DND-41 (cell line): ENCODE measurements around the gene SP2.

Experiments
- ATAC-seq: fragments of 200-7000 bp; cut with Tn5 transposase; 3 replicates; pipeline ENCODE4 v1.9.1; 2021; ENCODE audit warnings: low read depth; ENCODE audit not compliant: insufficient read depth
- DNase-seq: peaks from one replicate; pipeline ENCODE4 v3.0.0-alpha.2; 2020
- H2AFZ ChIP-seq: 2 replicates; pipeline ENCODE4 v1.6.0; 2012; ENCODE audit warnings: low read depth, low read length
- H3K27ac ChIP-seq: 2 replicates; pipeline ENCODE4 v1.5.1; 2012; ENCODE audit warnings: low read length, inconsistent platforms
- H3K27me3 ChIP-seq: fragments of 200-600 bp; sonication (generic); 2 replicates; pipeline ENCODE4 v1.6.0; 2012; ENCODE audit warnings: low read length, mild to moderate bottlenecking, inconsistent platforms; ENCODE audit not compliant: insufficient read depth, poor library complexity
- H3K36me3 ChIP-seq: 2 replicates; pipeline ENCODE4 v1.5.1; 2012; ENCODE audit warnings: low read length, inconsistent platforms; ENCODE audit not compliant: insufficient read depth
- H3K4me1 ChIP-seq: 2 replicates; pipeline ENCODE4 v1.5.1; 2012; ENCODE audit warnings: mild to moderate bottlenecking, low read length; ENCODE audit not compliant: insufficient read depth
- H3K4me2 ChIP-seq: 2 replicates; pipeline ENCODE4 v1.6.0; 2012; ENCODE audit warnings: mild to moderate bottlenecking, moderate library complexity, low read length, inconsistent platforms; ENCODE audit not compliant: insufficient read depth
- H3K4me3 ChIP-seq, 2 experiments: fragments of 200-600 bp in 1 of 2; shearing (Covaris generic) in 1 of 2; 2 replicates each; pipeline ENCODE4 v1.5.1; 2012 to 2016; ENCODE audit warnings: inconsistent platforms in 2 of 2, low read length in 2 of 2, mild to moderate bottlenecking in 2 of 2, low read depth in 1 of 2, moderate library complexity in 1 of 2
- H3K79me2 ChIP-seq: 2 replicates; pipeline ENCODE4 v1.6.0; 2012; ENCODE audit warnings: low read length, inconsistent platforms; ENCODE audit not compliant: insufficient read depth
- H3K9ac ChIP-seq: 2 replicates; pipeline ENCODE4 v1.6.0; 2012; ENCODE audit warnings: low read depth, mild to moderate bottlenecking, inconsistent platforms, low read length, moderate library complexity
- H3K9me3 ChIP-seq: 2 replicates; pipeline ENCODE4 v1.5.1; 2012; ENCODE audit warnings: low read length, moderate library complexity, mild to moderate bottlenecking, inconsistent platforms; ENCODE audit not compliant: insufficient read depth, severe bottlenecking
- H4K20me1 ChIP-seq: 2 replicates; pipeline ENCODE4 v1.6.0; 2012; ENCODE audit warnings: low read length; ENCODE audit not compliant: insufficient read depth
- EZH2 ChIP-seq: IDR thresholded peaks from 3 replicates; pipeline ENCODE4 v1.6.1; 2012; ENCODE audit warnings: borderline replicate concordance, low read depth, mild to moderate bottlenecking, moderate library complexity, low read length, inconsistent platforms; ENCODE audit not compliant: severe bottlenecking
- TF ChIP-seq, protein P1 (sequence below): IDR thresholded peaks from 2 replicates; pipeline ENCODE4 v1.5.1; 2012; ENCODE audit warnings: borderline replicate concordance, low read length, moderate library complexity, mild to moderate bottlenecking; ENCODE audit not compliant: poor library complexity, severe bottlenecking; ENCODE audit errors: extremely low read depth

Gene SP2

DNA sequence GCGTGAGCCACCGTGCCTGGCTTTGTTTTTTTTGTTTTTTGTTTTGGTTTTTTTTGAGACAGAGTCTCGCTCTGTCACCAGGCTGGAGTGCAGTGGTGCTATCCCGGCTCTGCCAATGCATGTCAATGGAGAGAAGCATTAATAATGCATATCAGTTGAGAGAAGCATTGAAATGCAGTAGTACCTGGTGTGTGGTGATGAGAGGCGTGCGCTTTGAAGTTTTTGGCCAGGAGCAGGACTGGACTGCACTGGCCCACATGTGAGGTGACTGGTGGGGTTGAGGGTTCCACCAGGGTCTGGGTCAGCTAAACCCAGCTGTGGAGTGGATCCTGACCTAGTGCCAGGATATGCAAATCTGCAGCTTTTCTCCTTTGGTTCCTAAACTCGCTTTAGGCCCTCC is 5.4 kb downstream of the SP2 start:
- Histone ChIP-seq H3K27me3 (no peaks in the 10 kb centered on the region), H2AFZ (no peak overlapping the region), H3K9me3 (no peaks in the 10 kb centered on the region), H3K4me3 (no peak overlapping the region), H3K36me3 (peaks cover 23% of the 10 kb centered on the region), H4K20me1 (peaks cover 10% of the 10 kb centered on the region), H3K4me2 (no peak overlapping the region), H3K9ac (no peak overlapping the region), H3K4me1 (peaks cover 12% of the 10 kb centered on the region), H3K27ac (no peak overlapping the region), H3K79me2 (peaks cover 66% of the 10 kb centered on the region)
- ATAC-seq (no peak), DNase-seq (no peak)
- TF ChIP-seq, protein P1, sequence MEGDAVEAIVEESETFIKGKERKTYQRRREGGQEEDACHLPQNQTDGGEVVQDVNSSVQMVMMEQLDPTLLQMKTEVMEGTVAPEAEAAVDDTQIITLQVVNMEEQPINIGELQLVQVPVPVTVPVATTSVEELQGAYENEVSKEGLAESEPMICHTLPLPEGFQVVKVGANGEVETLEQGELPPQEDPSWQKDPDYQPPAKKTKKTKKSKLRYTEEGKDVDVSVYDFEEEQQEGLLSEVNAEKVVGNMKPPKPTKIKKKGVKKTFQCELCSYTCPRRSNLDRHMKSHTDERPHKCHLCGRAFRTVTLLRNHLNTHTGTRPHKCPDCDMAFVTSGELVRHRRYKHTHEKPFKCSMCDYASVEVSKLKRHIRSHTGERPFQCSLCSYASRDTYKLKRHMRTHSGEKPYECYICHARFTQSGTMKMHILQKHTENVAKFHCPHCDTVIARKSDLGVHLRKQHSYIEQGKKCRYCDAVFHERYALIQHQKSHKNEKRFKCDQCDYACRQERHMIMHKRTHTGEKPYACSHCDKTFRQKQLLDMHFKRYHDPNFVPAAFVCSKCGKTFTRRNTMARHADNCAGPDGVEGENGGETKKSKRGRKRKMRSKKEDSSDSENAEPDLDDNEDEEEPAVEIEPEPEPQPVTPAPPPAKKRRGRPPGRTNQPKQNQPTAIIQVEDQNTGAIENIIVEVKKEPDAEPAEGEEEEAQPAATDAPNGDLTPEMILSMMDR: no peak
- TF ChIP-seq EZH2: no peak

DNA sequence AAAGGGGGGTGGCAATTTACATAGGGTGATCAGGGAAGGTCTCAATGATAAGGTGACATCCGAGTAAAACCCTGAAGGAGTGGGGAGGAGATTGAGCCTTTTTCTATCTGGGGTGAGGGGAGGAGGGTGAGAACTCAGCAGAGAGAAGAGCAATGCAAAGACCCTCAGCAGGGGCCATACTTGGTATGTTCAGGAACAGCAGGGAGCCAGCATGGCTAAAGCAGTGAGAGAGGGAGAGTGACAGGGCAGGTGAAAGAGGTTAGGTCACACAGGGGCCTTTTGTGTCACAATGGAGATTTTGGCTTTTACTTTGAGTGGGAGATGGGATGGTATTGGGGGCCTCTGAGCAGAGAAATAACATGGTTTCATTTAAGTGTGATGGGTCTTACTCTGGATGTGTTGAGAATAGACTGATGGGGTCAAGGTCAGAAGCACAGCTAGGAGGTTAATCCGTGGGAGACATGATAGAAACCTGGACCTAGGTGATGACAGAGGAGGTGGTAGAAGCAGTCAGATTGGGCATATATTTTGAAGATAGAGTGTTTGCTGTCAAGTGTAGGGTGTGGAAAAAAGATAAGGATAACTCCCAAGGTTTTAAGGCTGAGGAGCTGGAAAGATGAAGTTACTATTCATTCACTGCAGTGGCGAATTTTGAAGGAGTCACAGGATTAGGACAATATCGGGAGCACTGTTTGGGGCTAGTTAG is 6.2 kb downstream of the SP2 start:
- ATAC-seq: no peak
- Histone ChIP-seq H3K9me3 (no peaks in the 10 kb centered on the region), H3K4me3 (no peak overlapping the region), H3K4me1 (peaks cover 9% of the 10 kb centered on the region), H3K27me3 (no peaks in the 10 kb centered on the region), H3K4me2 (no peak overlapping the region), H3K27ac (no peak overlapping the region), H4K20me1 (peaks cover 10% of the 10 kb centered on the region), H3K9ac (no peak overlapping the region), H3K79me2 (peaks cover 58% of the 10 kb centered on the region), H3K36me3 (peaks cover 20% of the 10 kb centered on the region), H2AFZ (no peak overlapping the region)
- no peak for TF ChIP-seq EZH2
- TF ChIP-seq, protein P1: no peak
- DNase-seq: no peak

DNA sequence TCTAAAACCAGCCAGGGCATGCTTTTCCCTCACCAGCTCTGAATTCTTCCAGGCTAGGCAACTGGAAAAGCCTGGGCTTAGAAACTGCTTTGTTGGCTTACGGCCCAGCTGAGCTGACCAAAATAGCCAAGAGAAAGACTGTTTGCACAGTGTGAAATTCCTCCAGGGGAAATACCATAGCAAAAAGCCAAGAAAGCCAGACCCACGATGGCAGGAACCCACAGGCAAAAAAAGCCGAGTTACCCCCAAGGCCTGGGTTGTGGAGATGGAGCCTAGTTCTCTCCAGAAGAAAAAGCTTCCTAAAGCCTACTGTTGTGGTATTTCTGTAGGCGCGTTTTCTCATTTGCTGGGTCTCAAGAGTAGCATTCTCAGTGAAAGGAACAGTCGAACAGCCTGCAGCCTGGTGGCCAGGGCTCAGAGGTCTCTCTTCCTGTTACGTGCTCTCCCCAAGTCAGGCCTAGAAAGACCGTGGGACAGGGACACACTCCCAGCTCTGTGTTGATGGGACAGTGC is 9.2 kb downstream of the SP2 start:
- H3K9ac ChIP-seq: no peak overlapping the region
- peaks cover 49% of the 10 kb centered on the region for H3K79me2 ChIP-seq
- ATAC-seq: no peak
- H2AFZ ChIP-seq: no peak overlapping the region
- no peak overlapping the region for H3K4me3 ChIP-seq
- H3K27ac ChIP-seq: no peak overlapping the region
- H3K9me3 ChIP-seq: no peaks in the 10 kb centered on the region
- peaks cover 7% of the 10 kb centered on the region for H3K36me3 ChIP-seq
- no peak for DNase-seq
- H3K4me1 ChIP-seq: no peaks in the 10 kb centered on the region
- TF ChIP-seq EZH2: no peak
- TF ChIP-seq, protein P1: no peak
- H3K4me2 ChIP-seq: no peak overlapping the region
- H4K20me1 ChIP-seq: peaks cover 18% of the 10 kb centered on the region
- no peaks in the 10 kb centered on the region for H3K27me3 ChIP-seq
